Measurements from ENCODE around the gene KRT74.

Gene KRT74

DNA sequence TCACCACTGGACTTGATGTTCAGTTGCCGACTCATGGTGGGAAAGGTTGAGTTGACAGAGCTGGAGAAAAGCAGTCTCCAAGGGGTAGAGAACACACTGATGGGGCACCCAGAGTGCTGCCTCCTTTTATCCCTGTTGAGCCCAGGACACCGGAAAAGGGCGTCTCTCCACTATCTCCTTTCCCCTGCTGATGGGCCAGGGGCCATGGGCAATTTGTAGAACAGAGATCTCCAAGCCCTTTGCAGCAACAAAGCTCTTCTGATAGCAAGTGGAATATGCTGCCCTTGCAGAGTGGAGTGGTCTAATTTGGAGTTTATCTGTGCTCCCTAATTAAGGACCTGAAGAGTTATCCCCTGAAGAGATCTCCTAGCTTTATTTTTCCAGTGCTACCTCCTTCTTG, at the start of gene KRT74:
Gene KRT74 (minus strand): TSS at position 101 of the 400 bp plus-strand sequence. CDS start 66 bp downstream, at position 35.
- DNase-seq (ENCODE audit: low read depth in 2 of 2) = no peak

DNA sequence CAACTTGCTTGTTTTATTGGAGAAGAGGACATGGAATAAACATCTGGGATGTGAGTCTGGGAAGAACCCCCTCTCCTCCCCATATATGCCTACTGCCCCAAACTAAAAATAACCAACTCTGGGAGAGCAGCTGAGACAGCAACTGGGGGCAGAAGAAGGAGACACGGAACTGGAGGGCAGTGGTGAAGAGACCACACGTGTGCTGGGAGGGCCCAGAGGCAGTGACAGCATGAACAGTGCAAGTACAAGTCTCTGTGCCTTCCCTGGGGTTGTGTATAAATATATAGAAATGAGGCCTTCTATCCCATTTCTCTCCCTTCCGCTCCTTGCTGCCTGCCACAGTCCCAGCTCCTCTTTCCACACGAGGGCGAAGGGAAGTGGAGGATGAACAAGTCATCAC, 48.7 kb upstream of the KRT74 start:
- DNase-seq (ENCODE audit: low read depth in 2 of 2) = no peak

DNA sequence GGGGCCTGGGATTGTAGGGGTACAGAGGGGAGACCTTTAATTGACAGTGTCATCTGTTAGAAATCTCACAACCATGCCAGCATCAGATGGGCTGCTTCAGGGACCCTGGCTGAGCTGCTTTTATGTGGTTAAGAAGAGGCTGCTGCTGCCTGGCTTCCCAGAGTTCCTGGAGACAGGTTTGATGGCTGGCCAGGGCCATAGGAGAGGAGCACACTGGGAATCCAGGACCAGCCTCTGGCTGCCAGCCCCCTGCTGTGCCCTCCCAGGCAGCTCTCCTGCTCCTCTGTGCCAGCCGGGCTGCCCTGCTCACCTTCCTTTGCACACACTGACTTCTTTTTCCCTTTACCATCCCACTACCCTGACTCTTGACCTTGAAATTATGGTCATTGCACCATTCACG, 45.2 kb upstream of the KRT74 start:
- DNase-seq (ENCODE audit: low read depth in 2 of 2) = no peak

DNA sequence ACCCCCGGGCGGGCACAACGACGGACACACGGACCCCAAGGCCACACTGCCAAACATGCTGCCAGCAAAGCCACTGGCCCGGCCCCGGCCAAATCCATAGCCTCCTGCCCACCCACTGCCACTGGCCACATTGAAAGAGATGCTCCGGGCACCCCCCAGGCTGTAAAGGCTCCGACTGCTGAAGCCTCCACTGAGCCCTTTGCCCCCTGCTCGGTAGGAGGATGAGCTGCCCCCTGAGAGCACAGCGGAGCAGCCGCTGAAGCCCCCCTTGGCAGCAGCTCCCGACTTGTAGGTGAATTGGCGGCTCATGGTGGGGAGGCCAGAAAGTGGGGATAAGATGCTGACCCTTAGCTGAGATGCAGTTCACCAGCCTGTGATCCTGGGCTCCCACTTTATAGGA, 44.6 kb upstream of the KRT74 start, which contains the start of gene KRT73:
Gene KRT73 (minus strand): TSS at position 344 of the 400 bp plus-strand sequence. CDS start 35 bp downstream, at position 309.
- no peak for DNase-seq (ENCODE audit: low read depth in 2 of 2)

DNA sequence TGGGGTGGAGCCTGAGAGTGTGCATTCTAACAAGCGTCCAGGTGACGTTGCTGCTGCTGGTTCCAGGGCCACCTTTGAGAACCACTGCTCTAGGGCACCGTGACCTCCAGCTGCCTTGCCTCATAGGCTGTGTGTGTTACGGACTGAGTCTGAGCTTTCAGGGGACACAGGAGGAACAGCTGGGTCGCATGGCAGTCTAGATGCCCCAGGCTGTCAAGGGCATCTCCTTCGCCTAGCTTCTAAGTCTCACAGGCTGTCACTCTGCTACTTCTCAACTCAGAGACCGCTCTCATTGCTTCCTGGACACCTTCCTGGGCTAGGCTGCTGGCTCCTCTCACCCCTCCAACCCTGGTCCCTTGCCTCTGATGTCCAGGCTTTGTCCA, 43.8 kb upstream of the KRT74 start:
- DNase-seq (ENCODE audit: low read depth in 2 of 2) = no peak

DNA sequence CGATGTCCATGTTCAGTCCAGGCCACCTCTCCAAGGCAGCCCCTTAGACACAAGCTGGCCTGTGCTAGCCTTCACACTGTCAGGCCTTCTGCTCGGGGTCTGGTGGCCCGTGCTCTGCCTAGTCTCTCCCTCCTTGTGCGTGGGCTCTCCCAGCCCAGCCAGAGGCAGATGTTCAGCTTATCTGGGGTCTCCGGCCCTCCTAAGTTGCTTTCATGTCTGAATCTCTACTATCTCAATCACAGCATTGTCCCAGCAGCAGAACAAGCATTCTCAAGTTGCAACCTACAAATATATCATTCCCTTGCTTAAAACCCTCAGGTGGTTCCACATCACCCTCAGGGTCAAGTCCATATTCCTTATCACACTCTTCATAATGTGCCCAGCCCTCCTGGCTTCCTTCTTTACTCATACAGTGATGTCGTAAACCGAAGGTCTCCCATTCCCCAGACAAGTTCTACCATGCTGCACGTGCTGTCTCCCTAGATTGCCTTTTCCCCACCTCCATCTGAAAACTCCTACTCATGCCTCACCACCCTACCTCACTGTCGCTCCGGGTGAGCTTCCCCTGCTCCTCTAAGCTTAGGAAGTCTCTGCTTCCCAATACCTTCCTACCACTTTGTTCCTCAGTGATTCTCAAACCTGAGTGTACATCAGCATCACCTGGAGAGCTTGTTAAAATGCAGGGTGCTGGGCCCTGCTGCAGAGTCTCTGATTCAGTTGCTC, 43.2 kb upstream of the KRT74 start:
- no peak for DNase-seq (ENCODE audit: low read depth in 2 of 2)

DNA sequence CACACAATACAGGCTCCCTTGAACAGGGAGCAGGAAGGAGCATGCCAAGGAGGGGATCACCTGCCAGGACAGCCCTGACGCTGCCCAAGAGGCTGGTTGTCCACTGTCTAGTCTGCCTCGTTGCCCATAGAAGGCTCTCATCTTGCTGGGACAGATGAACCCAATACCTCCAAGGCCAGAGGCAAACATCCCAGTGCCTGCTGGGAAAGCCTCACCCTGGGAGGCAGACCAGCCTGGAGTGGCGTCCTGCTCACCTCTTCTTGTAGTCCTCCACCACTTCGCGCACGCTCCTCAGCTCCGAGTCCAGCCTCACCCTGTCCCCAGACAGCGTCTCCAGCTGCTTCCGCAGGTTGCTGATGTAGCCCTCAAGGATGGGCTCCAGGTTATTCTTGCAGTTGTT, 42.3 kb upstream of the KRT74 start:
- DNase-seq (ENCODE audit: low read depth in 2 of 2) = no peak

DNA sequence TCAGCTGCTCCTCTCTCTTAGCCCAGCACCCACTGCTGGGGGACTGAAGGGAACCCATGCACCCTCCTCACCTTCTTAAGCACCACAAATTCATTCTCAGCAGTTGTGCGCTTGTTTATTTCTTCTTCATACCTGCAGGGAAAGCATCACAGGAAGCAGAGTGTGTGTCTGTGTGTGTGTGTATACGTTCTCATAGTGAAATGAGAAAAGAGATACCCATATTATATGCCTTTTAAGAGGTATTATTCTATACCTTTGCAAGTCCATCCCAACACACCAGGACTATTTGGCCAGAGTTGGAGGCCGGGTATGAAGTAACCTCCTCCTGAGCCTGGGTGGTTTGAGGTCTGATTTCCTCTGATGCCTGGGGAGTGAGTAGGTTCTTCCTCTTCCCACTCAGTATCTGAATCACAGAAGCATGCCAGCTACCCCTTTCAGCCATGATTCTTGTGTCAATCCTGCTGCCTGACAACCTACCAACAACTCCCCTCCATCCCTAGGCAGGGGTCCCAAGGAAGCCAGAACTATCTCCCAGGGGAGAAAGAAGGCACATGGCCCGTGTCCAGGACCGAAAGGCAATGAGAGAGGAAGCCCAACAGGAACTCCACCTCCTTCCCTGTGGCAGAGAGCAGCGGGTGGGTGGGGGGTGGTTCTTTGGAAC, 41.7 kb upstream of the KRT74 start:
- DNase-seq (ENCODE audit: low read depth in 2 of 2) = peak in 1 of 2 donors; percentile 23

DNA sequence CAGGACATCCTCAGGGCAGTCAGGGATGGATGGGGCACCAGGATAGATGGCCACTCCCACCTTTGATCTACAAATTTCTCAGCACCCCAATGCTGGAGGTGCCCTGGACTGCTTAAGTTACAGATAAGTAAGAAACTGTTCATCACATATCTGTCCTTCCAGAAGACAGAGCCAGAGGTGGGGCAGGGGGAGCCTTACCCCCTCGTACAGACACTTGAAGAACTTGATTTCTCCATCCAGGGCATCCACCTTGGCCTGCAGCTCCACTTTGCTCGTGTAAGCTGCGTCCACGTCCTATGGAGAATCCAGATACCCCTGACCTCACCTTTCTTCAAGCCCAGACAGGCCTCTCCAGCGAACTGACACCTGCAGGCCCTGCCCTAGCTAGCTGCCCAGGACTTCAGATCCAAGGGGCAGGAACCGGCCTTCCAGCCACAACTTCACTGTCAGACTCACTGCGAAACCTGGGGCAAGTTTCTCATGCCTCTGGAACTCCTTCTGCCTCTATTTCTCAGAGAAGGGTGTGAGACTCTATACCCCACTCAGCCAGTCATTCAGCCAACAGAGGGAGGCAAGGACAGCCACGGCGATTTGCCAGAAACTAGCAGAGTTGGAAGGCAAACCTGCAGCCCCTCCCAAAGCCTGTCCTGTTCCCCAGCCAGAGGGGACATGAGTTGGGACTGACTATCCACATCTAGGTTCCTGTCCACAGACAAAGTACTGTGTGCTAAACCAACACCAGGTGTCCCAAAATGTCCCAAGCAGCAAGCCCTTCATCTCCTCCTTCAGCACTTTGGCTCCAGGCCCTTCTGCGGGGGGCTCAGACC, 41.0 kb upstream of the KRT74 start:
- no peak for DNase-seq (ENCODE audit: low read depth in 2 of 2)

DNA sequence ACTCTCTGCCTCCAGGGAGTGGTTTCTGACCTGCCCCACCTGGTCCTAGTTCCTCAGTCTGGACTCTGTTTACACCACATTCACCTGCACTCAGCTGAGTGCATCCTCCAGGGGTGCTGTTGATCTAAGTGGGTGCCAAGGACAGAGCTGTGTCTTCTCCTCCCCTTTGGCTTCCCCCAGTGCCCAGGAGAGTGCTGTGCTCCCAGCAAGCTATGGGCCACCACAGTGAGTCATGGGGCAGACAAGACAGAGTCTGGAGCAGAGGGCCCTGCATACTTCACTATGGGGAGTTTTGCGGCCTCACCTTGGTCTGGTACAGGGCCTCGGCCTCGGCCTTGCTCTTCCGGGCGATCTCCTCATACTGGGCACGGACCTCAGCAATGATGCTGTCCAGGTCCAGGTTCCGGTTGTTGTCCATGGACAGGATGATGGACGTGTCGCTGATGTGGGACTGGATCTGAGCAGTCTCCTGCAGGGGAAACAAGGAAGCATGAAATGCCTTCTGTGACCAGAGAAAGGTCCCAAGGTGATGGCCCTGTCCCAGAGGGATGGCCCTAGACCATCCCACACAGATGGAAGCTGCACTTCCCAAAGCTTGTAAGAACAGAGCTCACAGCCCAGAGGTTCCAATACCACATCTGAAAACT, 39.9 kb upstream of the KRT74 start:
- no peak for DNase-seq (ENCODE audit: low read depth in 2 of 2)

DNA sequence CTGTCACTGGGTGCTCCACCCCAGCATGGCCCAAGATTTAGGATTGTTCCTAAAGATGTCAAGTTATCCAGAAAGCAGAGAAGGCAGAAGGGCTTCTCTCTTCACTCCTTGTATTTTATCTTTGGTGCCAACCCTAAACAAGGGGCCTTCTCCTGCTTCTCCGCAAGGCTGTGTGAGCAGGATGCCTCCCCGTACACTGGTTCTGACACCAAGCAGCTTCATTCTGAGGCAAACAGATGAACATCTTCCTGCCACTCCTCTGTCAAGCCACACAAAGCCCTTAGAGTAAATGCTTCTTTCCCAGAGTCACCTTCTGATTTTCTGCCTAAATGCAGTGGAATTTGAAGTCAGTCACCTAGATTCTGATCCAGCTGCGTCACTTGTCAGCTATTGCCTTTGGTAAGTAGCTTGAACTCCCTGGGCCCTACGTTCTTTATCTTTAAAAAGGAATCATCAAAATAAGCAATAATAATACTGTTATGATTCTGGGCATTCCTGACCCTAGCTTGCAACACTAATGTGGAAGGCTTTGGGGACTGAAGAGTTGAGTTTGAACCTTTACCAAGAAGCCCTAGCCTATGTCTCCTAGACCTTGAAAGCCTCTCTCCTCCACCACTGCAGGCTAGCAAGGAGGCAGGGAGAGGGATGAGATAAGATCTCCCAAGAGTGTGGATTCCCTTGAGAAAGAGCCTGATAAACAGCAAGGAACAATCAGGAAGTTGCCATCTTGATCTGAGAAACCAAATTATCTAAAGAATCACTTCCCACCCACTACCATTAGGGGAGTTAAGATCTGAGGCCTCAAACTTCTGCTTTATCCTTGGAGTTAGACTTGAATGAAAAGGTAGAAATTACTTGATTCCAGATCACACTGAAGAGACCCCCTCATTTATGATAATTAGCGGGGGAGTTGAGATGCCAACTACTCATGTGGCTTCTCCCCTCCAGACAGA, 39.1 kb upstream of the KRT74 start:
- DNase-seq (ENCODE audit: low read depth in 2 of 2) = no peak

DNA sequence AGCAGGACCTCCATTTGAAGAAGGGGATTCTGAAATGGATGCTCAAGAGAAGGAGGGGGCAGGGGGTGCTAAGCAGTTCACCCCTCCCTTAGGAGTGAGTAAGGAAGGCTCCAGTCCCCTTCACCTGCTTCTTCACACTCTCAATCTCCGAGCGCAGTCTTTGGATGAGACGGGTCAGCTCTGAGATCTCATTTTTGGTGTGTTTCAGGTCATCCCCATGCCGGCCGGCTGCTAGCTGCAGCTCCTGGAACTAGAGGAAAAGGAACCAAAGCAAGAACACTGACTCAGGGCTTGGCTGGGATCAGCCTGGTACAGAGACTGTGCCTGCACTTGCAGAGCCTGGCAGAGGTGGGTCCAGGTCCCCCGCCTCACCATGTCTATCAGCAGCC, 37.4 kb upstream of the KRT74 start:
- no peak for DNase-seq (ENCODE audit: low read depth in 2 of 2)

DNA sequence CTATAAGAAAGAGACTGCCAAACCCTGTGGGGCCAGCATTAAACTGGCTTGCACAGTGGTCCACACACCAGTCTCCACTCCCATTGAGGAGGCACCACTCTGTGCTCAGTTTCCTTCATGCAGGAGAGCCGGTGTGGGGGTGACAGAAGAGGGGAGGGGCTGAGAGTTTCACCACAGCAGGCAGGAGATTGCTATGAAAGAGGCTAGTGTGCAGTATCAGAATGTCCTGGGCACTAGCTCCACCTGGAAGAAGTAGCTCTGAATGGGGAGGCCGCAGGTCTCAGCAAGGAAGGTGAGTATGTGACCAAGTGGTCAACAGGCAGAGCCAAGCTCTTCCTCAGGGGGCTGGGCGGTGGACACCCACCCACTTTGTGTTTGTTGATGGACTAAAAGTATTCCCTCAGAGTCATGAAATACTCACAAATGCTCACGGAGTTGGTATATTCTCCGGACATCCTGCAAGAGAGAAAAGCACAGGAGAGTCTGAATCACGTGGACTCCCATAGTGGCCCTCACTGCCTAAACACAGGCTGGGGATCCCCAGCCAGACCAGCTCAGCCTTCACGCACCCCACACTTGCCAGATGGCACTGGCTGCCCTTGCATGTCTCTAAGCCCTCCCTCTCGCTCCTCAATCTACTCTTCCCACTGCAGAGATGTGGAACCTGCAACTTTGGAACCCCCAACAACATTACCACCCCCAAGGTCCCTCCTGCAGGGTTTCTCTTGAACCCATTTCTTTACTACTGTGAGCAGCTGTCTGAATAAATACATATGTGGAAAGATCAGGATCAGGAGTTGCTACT, 35.4 kb upstream of the KRT74 start:
- DNase-seq (ENCODE audit: low read depth in 2 of 2) = no peak

DNA sequence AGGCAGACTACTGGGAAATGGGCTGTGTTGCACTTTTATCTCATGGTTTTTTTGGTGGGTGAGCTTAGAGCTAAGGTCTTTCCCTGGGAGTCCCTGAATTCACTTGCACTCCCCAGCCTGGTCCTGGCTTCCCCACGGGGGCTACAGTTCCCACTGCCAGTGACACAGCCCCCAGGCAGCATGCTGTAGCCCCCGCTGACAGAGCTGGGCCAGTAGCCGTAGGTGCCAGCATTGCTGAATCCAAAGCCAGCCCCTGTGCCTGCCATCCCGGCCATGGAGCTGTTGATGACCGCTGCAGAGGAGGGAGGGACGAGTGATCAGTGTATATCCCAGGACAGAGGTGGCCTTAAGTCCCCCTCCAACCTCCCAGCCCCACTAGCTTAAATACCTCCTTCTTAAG, 34.5 kb upstream of the KRT74 start:
- no peak for DNase-seq (ENCODE audit: low read depth in 2 of 2)

DNA sequence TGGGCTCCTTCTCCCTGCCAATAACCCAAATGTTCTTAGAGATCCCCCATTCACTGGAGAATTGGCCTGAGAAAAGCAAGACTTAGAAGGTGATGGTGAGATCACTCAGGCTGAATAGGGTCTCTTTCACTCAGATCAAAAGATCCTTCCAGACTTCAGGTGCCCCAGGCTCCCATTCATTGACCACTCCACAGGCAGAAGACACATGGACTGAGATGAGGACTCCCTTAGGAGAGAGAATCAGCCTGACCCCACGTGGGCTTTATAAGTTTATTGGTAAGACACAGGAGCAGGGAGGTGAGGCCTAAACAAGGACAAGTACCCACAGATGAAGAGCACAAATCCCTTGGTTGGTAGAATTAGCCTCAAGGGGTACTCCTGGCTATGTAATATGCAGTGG, 33.7 kb upstream of the KRT74 start:
- DNase-seq (ENCODE audit: low read depth in 2 of 2) = no peak

DNA sequence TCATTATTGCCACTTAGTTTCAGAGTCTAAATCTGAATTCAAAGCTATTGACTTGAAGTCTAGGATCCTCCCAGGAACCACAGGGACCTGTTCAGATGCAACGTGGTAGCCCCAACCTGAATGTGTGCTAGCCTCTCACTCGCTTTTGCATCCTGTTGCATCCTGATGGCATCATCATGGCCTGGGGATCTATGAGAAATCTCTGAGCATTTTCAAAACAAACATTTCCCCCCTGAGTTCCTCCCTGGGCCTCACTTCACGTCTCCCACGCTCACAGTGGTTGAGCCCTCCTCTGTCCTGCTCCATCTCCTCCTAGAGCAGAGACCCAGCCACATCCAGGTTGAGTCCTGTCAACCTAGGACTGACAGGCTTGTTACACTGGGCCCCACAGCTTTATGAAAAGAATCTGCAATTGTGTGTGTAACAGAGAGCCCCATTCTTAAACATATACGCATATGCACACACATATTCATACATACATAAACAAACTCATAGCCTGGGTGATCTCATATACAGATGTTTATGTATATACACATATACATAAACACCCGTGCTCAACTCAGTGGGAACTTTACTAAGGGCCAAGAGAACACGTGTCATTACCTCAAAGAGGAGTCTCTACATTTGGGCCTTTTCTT, 33.1 kb upstream of the KRT74 start:
- DNase-seq (ENCODE audit: low read depth in 2 of 2) = no peak

DNA sequence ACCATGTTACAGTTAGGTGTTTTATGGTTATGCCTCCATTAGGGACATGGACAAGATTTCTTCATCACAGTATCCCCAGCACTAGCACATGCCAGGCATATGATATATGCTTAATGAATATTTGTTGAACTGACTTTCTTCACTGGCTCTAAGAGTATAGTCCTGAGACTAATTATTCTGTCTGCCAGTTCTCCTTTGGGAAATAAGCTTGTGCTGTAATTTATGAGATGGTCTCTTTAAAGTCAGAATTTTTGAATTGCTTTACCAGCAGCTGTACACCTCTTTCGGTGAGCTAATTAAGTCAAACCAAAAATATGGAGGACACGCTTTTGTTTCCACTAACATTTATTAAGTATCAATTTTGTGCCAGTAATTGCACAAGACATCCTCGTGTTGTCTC, 32.5 kb upstream of the KRT74 start:
- no peak for DNase-seq (ENCODE audit: low read depth in 2 of 2)

DNA sequence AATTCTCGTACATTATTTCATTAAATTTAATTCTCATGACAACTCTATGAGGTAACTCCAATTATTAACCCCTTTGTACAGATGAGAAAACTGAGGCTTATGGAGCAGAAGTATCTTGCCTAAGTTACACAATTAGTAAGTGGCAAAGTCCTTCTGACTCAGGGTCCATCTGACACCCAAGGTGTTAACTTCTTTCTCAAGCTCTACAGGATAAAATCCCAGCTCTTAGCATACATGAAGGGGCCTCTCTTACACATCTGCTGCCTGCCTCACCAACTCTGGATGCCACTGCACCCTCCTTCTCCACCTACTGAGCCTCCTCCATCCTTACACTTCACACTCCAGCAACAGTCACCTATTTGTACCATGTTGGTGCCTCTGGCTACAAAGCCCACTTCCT, 31.9 kb upstream of the KRT74 start:
- DNase-seq (ENCODE audit: low read depth in 2 of 2) = no peak

DNA sequence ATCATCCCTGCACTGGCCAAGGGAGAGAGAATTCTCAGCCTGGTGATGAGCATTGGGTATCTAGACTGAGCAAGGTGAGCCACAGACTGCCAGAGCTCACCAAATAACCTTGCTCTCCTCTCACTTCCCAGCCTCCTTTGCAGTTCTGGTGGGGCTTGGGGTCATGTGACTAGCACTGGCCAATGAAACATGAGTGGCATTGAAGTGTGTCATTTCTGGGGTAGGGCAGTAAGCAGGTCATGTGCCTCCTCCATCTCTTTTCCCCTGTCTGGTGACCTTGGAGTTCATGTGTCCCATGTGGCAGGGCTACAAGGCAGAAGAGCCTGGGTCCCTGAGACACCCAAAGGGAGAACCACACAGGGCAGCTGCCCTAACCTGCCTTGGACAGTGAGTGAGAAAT, 31.2 kb upstream of the KRT74 start:
- DNase-seq (ENCODE audit: low read depth in 2 of 2) = no peak

DNA sequence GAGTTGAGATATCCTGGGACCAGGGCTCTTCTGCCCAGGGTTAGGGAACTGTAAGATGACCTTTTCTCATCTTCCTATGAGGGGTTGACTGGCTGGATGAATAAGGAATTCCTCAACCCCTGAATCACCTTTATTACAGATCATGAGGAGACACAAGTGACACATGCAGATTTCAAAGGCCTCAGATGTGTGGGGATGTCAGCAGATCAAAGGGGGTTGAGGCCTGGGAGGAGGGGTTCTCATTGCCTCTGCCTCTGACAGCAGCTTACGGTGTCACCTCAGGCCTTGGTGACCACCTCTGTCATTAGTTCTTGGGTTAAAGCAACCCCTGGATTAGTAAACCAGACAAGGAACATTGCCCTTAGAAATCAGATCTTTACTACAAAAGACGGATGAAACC, 29.7 kb upstream of the KRT74 start:
- peak in 1 of 2 donors; percentile 18 for DNase-seq (ENCODE audit: low read depth in 2 of 2)
